ENCODE data around the gene BARHL1.

DNA sequence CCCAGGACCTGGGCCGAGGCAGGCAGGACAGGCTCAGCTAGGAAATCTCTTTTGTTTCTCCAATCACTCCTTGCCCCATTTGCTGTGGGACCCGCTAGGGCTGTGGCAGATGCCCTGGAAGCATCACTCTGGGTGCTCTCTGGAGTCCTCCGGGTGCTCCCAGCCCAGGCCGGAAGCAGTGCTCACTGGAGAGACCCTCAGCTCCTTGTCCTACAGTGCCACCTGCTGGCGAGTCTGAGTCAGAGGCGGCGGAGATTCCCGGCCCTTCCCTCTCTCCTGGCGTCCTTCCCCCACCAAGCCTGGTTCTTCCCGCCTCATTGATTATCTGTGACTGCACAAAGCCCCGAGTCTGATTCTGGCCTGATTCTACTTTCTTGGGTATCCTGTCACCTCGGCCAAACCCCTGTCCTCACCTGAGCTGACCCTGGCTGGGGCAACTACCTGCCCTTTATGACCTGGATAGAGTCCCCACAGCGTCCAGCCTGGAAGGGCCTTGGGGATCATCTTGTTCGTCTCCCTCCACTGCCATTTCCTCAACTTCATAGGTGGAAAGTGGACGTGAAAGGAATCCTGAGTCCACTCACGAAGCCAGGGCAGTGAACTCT, 7.3 kb upstream of the BARHL1 start:
- TF ChIP-seq, protein P1, sequence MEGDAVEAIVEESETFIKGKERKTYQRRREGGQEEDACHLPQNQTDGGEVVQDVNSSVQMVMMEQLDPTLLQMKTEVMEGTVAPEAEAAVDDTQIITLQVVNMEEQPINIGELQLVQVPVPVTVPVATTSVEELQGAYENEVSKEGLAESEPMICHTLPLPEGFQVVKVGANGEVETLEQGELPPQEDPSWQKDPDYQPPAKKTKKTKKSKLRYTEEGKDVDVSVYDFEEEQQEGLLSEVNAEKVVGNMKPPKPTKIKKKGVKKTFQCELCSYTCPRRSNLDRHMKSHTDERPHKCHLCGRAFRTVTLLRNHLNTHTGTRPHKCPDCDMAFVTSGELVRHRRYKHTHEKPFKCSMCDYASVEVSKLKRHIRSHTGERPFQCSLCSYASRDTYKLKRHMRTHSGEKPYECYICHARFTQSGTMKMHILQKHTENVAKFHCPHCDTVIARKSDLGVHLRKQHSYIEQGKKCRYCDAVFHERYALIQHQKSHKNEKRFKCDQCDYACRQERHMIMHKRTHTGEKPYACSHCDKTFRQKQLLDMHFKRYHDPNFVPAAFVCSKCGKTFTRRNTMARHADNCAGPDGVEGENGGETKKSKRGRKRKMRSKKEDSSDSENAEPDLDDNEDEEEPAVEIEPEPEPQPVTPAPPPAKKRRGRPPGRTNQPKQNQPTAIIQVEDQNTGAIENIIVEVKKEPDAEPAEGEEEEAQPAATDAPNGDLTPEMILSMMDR (IDR thresholded peaks at IDR 0.05; ENCODE audit: low read depth, low read length) = peak; percentile 77
- TF ChIP-seq EZH2phosphoT487 (IDR thresholded peaks at IDR 0.05; ENCODE audit: low read depth) = no peak
